GF-D8 (cell line): ENCODE measurements around the gene FAP.

Experiments used
- DNase-seq: peaks from one replicate; lab custom pipeline; 2025; lab: John Stamatoyannopoulos, UW

FAP gene, protein sequence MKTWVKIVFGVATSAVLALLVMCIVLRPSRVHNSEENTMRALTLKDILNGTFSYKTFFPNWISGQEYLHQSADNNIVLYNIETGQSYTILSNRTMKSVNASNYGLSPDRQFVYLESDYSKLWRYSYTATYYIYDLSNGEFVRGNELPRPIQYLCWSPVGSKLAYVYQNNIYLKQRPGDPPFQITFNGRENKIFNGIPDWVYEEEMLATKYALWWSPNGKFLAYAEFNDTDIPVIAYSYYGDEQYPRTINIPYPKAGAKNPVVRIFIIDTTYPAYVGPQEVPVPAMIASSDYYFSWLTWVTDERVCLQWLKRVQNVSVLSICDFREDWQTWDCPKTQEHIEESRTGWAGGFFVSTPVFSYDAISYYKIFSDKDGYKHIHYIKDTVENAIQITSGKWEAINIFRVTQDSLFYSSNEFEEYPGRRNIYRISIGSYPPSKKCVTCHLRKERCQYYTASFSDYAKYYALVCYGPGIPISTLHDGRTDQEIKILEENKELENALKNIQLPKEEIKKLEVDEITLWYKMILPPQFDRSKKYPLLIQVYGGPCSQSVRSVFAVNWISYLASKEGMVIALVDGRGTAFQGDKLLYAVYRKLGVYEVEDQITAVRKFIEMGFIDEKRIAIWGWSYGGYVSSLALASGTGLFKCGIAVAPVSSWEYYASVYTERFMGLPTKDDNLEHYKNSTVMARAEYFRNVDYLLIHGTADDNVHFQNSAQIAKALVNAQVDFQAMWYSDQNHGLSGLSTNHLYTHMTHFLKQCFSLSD

DNA sequence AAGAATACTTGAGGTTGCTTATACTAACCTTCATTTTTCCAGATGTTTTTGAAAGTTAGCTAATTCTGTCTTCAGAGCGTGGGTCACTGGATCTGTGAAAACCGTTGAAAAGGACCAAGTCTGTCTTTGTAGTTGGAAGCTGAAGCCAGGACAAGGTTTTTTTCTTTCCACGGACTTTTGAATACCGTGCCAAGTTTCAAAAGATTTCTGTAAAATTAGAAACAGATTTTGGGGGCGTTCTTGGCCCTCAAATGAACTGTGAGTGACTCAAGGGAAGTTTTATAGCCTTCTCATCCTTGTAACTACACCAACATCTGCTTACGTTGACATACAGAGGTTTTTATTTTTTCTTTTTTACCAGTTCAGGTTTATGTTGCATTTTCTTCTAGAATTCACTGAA is at the start of gene FAP:
TSS of gene FAP (minus strand) at position 152 of the 400 bp plus-strand sequence. CDS start at position 34, 118 bp downstream.
- no peak for DNase-seq

DNA sequence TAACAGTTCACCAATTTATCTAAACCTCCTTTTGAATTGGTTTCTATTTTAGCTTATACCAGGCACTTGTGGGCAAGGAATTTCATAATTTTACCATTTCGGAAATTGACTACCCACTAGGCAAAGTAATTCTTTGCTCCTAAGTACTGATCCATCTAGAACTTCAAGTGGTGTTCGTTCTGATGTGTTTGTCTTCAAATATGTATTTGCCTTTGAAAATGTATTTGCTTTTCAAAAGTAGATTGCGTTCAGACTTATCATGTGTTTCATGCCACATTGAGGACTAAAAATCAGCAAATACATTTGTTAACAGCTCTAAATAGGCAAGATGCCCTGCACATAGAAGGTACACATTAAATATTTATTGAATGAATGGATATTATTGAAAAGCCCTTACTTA is 48.5 kb upstream of the FAP start:
- no peak for DNase-seq

DNA sequence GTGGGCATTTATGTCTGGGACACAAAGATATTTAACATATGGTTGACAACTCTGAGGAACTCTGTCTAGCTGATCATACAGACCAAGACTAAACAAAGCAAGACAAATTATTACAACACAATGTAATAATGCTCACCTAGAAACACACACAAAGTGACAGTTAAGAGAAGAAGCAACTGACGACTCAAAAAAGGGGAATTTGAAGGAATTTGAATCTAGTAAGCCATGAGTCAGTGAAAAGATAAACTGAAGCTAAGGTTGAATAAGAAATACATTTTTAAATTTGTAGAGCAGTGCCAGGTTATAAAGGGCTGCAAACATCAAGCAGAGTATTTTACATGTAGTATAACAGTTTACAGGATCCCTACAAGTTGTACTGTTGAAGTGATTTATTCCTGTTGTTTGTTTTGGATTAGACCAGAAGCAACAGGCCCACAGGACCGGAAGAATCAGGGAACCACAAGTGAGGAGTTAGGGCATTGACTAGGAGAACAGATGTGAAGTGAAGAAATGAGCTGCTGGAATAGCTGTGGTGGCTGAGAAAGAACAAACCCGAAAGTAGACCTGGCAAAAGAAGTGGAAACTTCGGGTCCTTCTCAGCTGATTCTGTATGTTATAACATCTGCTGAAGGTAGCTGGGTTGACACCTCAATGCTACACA is 39.6 kb upstream of the FAP start:
- no peak for DNase-seq

DNA sequence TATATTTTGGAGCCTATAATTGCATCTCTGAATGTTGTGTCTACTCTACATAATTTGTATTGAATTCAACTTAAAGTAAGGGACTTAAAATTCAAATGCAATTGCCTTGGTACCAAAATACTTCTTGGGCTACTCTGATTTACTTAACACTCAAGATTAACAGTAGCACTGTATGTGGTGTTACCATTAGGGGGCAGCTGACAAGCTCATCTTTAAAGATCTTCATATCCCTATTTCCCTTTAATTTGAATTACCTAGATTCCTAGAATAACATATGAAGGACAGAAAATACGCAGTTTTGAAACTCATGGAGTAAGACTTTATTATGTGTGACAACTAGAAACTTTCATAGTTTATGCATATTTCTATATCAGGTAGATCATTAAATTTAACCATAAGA is 37.4 kb upstream of the FAP start:
- no peak for DNase-seq

DNA sequence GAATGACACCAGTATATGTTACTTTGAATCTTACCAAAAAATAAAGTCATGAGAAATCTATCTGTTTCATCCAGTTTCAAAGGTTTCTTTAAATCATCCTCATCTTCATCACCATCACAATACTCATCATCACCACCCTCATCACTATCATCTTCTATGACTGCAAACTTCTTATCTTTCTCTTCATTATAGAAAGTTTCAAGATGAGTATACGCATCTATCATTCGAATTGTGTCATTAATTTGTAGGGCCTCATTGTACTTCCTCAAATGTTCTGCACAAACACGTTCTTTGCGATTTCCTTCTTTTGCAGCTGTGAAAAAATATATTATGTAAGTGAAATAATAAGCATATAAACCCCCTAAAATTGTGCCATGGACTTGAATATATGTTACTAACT is 34.1 kb upstream of the FAP start:
- DNase-seq, result no peak

DNA sequence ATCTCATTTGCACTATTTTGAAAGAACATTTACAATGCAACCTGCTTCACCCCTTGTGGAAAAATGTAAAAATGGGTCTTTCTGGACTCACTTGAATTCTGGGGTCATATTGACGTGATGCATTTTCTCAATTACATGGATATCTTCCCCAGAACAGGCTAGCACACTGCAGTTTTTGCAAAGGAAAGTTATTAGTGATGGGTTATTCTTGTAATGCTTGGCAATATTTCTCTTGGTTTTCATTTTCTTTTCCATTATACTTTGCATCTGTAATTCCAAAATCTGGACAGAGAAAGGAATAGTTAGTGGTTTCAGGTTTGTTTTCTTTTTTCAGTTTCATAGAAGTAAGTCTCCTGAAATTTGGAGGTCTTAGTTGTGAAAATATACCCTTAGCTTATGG is 24.8 kb upstream of the FAP start:
- DNase-seq, result no peak

DNA sequence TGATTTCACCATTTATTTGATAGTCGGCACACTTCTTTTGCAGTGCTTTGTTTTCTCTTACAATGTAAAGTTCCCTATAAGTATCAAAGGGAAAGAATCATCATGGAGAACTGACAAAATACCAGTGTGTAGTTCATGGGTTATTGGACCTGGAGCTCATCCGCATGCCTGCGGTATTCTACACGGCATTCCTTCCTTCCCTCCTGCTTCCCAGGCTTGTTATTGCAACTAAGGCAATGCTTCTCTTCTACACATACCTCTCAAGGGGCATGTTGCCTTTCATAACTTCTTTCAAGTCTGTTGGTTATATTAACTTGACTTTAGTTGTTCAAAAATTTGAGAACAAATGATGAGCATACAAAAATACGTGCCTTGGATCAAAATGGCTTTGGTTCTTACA is 24.3 kb upstream of the FAP start:
- DNase-seq, result no peak

DNA sequence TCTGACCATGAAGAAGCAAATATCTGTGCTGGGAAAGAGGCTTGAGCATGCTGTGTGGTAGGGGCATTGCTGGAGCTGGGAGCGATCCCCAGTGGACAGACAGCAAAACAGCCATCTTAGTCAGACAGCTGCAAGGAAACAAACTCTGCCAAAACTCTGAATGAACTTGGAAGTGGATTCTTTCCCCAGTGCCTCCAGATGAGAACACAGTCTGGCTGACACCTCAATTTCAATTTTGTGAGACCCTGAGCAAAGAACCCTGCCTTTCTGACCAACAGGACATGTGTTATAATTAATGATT is 23.2 kb upstream of the FAP start:
- DNase-seq, result no peak

DNA sequence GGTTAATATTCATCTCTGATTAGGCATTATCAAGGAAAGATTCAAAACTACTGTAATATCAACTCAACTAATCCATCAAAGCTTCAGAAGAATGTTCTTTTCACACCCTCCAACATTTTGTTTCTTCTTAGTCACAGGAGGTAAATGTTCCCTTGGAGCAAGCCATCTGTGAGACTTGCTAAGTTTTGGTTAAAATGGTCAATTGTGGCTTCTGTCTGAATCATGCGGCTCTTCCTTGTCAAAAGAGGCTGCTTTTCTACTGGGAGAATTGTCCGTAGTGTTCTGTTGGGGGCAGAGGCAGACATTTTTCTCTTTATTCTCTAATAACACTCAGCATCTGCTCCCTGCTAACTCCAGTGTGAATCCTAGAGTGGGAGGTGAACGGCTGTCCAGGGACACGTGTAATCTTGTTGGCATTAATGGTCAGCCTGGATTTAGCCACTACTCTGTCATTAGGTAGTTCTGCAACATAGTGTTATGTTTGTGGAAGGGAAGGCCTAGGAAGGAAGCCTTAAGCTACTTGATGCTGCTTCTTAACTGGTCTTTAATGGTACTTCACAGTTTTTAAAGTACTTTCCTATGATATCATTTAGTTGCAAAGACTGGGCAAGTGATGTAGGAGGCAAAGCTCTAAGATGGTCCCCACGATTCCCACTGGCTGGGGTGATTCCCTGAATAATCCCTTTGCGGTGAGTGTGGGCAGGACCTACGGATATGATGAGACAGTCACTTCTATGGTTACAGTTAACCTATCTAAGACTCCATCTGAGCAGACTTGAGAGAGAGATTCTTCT is 22.6 kb upstream of the FAP start:
- DNase-seq, result no peak

DNA sequence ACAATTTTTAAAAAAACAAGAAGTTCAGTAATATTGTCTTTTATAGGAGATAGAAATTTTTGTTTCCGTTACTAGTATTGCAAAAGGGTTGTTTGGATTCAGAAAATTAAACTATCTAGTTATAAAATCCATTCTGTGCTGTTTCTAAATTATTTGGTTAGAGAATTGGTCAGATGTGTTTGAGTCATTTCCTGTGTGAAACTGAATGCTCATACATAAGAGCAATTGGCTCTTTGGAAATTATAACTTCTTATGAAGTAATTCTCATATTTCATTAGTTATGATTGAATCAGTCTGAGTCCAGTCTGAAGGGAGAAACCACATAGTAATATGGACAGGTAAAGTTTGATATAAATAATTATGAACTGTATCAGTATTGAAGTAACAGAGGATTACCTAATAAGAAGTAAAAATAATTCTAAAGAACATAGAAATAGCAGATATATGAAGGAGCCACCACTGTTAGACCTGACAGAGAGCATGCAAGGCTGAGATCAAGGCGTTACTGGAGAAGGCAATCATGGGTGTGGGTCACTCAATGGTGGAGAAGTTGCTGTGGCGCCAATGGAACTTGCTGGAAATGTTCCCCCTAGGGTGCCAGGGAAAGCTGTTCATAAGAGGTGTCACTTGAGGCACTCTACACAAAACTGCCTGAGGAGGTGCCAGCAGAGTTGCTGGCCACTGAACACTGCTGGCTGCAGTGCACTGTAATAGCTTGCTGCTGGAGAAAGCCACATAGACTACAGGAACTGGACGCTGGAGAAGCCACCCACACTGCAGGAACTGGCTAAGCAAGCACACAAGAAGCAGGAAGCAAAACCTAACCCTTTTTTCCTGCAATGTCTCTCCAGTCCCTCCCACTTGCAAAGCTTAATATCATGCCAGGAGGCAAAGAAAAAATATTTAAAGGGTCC is 18.0 kb upstream of the FAP start:
- peak; percentile 73 for DNase-seq

DNA sequence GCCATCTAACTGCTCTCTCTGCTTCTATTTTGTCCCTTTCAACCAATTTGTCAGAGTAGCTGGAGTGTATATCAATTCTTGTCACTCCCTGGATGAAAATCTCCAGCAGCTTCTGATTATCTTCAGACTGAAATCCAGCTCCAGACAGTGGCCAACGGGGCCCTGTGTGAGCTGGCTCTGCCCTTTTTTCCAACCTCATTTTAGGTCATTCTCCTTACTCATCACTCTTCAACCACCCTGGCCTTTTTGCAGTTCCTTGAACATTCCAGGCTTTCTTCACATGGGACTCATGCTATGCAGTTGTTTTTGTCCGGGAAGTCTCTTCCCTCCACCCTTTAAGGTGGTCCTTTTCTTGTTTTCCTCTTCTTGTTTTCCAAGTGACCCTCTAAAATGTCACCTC is 15.4 kb upstream of the FAP start:
- DNase-seq, result no peak

DNA sequence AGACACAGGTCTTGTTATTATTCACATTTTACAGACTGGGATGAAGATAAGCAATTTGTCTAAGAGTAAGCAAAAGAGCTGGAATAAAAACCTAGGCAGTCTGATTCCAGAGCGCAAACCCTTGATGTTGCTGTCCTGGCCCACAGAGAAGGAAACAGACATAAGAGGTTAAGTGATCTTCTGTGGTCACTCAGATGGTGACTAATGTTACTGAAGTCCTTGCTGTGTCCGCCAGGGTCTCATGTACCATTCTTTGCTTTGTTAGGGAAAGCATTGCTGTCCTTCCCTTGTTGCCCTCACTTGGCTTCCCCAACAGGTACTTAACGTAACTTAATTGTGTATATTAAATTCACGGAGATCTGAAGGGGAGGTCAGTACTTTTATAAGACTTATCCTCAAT is 14.9 kb upstream of the FAP start:
- no peak for DNase-seq

DNA sequence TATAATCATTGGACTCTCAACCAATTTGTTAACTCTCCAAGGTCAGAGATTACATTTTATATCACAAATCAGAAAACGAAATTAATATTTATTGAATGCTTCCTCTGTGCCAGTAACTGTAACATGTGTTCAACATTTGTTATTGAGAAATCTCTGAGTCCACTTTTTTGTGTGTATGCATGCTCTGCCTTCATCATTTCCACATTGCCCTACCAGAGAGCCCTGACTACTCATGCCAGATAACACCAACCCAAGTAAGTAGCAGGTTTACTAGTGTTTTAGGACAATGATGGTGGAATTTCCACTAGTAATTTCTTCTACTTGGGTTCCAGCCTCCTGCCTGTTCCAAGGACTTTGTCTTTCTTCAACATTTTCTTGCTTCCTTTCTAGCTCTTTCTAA is 14.2 kb upstream of the FAP start:
- no peak for DNase-seq

DNA sequence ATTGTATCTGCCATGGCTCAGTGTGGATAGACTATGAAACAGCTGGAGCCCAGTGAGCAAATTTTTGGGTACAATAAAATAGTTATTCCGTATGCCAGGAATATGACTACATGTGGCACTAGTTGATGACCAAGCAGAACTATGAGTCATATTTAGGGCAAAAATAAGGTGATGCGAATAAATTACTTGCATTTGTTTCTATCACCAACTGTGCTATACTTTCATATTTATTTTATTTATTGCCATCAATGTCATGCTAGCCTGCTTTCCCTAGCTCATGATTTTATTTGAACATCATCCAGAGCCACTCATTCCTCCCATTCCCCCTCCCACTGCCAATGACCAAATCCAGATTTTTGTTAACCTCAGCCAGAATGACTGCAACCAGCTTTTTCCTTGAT is 13.3 kb upstream of the FAP start:
- DNase-seq, result no peak

DNA sequence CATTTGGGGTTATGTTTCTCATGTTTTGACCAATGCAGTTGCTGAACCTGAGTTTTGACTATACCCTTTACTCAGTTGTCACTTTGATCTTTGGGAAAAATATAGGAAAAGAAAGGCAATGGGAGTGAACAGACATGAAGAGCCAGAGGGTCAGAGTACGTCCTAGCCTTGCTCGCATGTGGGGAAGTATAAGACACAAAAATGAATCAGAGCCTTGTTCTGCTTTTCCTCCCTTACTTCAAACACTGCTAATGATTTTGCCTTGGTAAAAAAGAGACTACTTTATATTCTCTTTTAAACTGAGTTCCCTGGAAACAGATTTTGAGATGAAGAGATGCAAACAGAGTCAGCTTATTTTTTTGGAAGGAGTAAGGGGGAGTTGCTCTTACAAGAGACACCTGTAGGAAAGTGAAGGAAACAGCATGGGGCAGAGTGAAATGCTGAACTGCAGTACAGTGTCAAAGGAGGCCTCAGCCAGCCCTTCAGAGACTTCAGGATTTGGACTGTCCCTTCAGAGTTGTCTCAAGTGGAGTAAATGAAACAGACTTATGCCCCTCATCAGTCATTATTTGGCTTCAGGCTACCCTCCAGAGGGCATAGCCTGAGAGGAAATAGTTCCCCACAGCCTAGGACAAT is 11.1 kb upstream of the FAP start:
- no peak for DNase-seq

DNA sequence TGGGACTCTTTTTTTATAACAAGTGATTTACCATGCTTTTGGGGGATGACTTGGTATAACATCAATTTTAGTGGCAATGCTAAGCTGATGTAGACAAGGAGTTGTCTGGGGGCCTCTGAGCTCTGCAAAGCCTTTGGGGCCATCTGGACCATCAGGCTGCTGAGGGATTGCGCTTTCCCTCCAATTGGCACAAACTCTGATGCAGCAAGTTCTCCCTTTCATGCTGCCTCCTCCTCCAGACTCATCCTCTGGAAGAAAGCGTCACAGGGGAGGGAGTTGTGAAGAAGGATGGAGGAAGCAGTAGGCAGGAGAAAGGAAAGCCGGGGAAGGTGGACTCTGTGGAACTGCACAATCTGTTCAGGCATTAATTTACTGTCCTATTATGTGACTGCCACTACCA is 10.2 kb upstream of the FAP start:
- no peak for DNase-seq

DNA sequence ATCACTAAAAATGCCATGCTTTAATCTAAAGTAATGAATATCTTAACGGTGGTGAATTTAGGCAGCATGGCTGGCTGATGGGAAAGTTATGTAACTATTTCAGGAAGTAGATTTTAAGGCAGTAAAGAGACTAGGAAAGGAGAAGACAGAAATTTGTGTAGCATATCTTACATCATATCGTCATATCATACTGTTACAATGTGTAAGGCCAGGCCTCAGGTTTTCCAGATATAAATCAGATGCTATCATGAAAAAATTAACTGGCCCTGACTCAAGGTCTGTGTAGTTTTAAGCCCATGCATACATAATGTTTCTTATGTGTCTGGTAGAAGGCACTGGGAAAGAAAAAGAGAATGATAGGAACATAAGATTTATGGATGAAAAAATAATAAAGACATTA is 8.9 kb upstream of the FAP start:
- peak; percentile 2 for DNase-seq

DNA sequence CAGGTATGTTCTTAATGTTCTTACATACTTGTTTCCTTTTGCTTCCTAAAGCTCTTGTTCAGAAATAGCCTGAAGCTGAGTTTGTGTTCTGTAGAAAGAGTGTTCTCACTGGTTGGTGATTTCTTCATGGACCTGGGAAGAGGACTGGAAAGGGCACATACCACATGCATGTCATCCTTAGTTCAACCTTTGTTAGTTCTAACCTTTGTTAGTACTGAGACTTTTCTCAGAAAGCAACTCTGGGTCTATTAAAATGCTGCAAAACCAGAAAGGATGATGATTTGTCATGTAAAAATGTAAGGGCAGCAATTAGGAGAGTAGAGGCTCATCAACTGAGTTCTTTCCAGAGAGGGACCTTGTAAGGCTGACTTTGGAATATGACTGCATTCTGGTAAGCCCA is 2.5 kb upstream of the FAP start:
- DNase-seq, result no peak

DNA sequence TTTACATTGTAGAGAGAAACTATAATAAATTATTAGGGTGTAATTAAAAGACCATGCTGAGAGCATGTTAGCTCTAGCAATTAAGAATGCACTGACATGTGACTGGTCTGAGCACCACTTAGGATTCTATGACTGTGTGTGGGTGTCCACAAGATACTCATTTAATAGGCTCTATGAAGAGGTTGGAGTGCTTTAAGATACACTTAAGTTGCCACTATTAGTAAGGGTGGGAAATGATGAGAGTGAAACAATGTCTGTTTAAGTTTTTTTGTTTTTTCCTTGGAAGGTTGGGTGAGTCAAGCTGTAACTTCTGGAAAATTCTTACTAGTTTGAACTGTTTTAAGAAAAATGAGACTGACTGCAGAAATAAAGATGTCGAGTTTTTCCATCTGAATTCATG is 1.8 kb upstream of the FAP start:
- no peak for DNase-seq

DNA sequence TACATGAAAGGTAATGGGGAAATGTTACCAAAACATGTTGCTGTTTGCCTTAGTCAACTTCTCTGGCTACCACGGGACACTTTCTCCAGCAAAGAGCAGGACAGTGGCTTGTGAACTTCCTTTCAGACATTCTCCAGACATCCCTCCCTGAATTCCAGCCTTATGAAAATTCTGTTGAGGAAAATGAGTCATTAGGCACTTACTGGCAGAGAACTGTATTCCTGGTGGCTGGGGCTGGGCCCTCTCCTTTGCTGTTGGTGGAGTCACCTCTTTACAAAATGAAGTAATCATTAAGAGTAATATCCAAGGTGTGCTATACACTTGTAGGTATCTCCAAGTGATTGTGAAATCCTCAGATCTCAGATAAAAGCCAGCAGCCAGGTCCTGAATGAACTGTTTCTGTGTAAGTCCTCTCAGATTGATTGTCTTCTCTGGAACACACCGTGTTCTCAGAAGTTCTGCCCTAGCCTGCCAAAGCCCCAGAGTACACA is 1.3 kb upstream of the FAP start:
- DNase-seq, result no peak

DNA sequence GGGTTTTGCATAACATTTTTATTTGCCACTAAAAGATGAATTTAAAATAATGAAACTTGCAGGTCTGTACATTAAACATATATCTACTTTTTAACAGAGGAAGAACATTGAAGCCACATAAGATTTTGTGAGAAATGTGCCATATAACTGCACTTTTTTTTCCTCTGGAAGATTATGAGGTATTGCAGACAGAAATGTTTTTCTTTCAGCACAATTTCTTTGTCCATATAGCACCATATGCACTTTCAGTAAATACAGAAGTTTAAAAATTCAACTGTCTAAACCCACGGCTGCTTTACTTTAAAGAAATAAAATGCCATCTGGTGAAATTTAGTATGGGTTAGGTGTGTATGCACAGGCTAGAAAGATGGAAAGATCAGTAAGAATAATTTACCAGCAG is 470 bp upstream of the FAP start:
- no peak for DNase-seq
